Fibroblast of mammary gland (primary cell): ENCODE results near the gene SRSF7.

Experiments used
- DNase-seq: peaks from one replicate; pipeline ENCODE4 v3.0.0-alpha.2; 2010; ENCODE audit warnings: low read depth
- H3K4me3 ChIP-seq: 2 replicates; pipeline ENCODE4 v1.5.1; 2011; ENCODE audit warnings: low read depth, mild to moderate bottlenecking, low read length, moderate library complexity; ENCODE audit not compliant: control insufficient read depth
- CTCF ChIP-seq: conservative IDR thresholded peaks from 2 replicates; pipeline ENCODE4 v1.5.1; 2011; ENCODE audit warnings: low read depth, low read length, inconsistent platforms; ENCODE audit not compliant: control insufficient read depth, insufficient read depth

SRSF7 gene

GRCh38 chr2:38754506-38754905, 3.3 kb upstream of the SRSF7 start:
- no peak for TF ChIP-seq CTCF
- no peak overlapping the region for H3K4me3 ChIP-seq
- DNase-seq = no peak

- H3K4me3 ChIP-seq = no peak overlapping the region
- DNase-seq = no peak
- no peak for TF ChIP-seq CTCF
These were observed 2.9 kb upstream of the SRSF7 start for GRCh38 chr2:38754049-38754448.

- peak overlapping the region; percentile 99 for H3K4me3 ChIP-seq
- no peak for TF ChIP-seq CTCF
- DNase-seq = peak; percentile 40
These were observed 642 bp upstream of the SRSF7 start for GRCh38 chr2:38751596-38752410.

DNA sequence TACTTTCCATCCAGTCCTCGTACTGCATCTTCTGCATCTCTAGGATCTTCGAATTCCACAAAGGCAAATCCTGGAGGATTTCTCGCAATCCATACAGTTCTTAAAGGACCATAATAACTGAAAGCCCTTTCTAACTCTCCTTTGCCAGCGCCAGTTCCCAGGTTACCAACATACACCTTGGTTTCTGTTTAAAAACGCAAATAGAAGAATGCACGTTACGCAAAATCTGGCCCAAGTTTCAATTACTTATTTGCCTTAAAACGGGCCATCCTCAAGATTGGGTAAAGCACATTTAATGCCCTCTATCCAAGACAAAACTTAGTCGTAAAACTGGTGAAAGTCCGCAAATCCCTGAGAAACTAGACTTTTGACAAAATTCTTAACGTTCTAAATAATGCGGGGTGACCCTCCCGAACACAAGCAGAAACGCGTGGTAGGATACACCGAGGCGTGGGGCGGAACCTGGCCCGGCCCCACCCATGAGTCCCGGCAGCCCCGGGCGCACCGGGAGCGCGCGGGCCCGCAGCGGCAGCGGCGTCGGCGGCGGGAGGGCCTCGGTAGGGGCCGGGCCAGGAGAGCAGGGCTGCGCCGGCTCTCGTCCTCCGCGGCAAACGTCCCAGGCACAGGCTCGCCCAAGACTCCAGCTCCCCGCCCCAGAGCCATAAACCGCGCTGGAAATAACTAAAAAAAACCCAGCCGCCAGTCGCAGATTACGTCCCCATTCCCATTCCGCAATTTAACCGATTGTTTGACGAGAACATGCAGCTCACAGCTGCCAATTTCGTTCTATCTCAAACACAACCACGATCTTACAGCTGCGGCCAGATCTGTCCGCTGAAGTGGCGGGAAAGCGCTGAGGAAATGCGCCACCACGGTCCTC, 910 bp downstream of the SRSF7 start:
- peak; percentile 25 for DNase-seq
- no peak for TF ChIP-seq CTCF
- H3K4me3 ChIP-seq = peak overlapping the region; percentile 99

DNA sequence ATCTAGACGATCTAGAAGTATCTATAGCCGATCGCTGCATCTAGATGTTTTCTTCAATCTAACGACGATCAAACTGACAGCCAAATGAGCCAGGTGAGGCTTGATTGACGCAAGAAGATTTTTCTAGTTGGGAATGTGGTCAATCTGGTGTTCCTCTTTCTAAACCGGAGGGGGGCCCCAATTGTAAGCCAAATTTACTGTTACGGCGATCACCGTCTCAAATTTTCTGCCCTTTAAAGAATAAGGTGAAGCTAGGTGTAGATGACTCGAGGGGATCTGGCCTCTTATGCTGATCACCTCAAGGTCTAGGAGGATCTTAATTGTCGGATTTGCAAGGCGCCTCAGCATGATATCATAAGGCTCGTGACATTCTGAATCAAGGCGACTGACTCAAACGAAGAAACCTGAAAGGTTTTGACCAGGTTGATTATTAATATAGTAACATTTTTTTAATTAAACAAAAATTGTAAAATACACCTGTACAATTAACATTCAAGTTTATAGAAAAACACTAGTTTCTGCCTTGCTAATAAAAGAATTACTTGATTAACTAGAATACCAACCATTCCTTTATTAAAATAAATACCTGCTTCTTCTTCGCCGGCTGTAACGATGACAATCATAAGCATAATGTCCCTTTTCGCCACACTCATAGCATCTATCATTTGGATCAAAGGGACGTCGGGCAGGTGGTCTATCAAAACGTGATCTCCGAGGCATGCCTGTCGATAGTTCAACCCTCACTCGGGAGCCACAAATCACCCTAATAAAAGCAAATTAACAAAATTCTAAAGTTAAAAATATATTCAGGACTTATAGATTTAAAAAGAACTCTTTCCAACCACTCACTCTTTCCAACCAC, 2.0 kb downstream of the SRSF7 start:
- no peak for TF ChIP-seq CTCF
- peak overlapping the region; percentile 99 for H3K4me3 ChIP-seq
- DNase-seq = no peak

DNA sequence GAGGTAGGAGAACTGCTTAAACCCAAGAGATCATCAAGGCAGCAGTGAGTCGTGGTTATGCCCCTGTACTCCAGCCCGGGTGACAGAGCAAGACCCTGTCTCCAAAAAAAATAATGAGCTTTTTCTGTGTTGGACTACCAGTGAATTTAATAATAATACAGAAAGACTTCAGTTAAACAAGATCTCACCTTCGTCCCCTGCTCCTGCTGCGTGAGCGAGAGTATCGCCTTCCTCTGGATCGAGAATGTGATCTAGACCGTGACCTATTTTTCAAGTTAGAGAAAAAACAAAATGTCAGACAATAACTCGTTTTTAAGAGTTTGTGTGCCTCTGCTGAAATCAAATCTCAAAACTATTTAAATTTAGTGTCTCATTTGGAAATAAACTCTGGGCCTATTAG, 2.8 kb downstream of the SRSF7 start:
- no peak for TF ChIP-seq CTCF
- DNase-seq = no peak
- H3K4me3 ChIP-seq = no peak overlapping the region
